ENCODE measurements around the gene KRTAP4-5.
"Not testable (repeated sequence)": the region's sequence is repeated elsewhere in the genome, so short reads cannot be mapped to it uniquely, and the experiment has no call there.

The KRTAP4-5 gene

GRCh38 chr17:41105347-41105746 lies 44.3 kb downstream of the KRTAP4-5 start, which contains the start of gene KRTAP4-9:
Gene KRTAP4-9 (plus strand): TSS chr17:41105389. CDS start chr17:41105389, 0 bp downstream.
- DNase-seq = not testable (repeated sequence)

GRCh38 chr17:41104386-41105038 lies 45.1 kb downstream of the KRTAP4-5 start:
- not testable (repeated sequence) for DNase-seq

GRCh38 chr17:41103896-41104295 lies 45.7 kb downstream of the KRTAP4-5 start:
- DNase-seq = no peak

GRCh38 chr17:41101586-41102259 lies 47.9 kb downstream of the KRTAP4-5 start, which contains the start of gene KRTAP4-16:
Gene KRTAP4-16 (minus strand): TSS chr17:41102209. CDS start chr17:41102209, 0 bp downstream.
- no peak for DNase-seq

GRCh38 chr17:41099682-41100480 lies 49.7 kb downstream of the KRTAP4-5 start:
- not testable (repeated sequence) for DNase-seq

Data from SHP77 (cell line).